Measurements from ENCODE around the gene RNF181.
"Not testable (repeated sequence)": the region's sequence is repeated elsewhere in the genome, so short reads cannot be mapped to it uniquely, and the experiment has no call there.

Gene RNF181

GRCh38 chr2:85596486-85597143 lies 1.1 kb downstream of the RNF181 start:
- no peak for ATAC-seq (ENCODE audit: low read depth)
- no peak for DNase-seq (ENCODE audit: low spot score in 2 of 2)
- H3K4me3 Mint-ChIP-seq, result peak overlapping the region; percentile 100
- no peaks in the 10 kb centered on the region for H3K27me3 Mint-ChIP-seq
- peak overlapping the region; percentile 100 for H3K27ac Mint-ChIP-seq
- H3K9me3 Mint-ChIP-seq, result no peaks in the 10 kb centered on the region
- H3K4me1 Mint-ChIP-seq, result peaks cover 20% of the 10 kb centered on the region
- peaks cover 2% of the 10 kb centered on the region for H3K36me3 Mint-ChIP-seq

GRCh38 chr2:85597241-85597640 lies 1.7 kb downstream of the RNF181 start:
- no peak for ATAC-seq (ENCODE audit: low read depth)
- peaks cover 25% of the 10 kb centered on the region for H3K4me1 Mint-ChIP-seq
- peak overlapping the region; percentile 100 for H3K4me3 Mint-ChIP-seq

GRCh38 chr2:85598594-85599340 lies 3.2 kb downstream of the RNF181 start:
- H3K4me3 Mint-ChIP-seq, result no peak overlapping the region
- no peak for DNase-seq (ENCODE audit: low spot score in 2 of 2)
- peaks cover 29% of the 10 kb centered on the region for H3K4me1 Mint-ChIP-seq
- H3K27me3 Mint-ChIP-seq, result no peaks in the 10 kb centered on the region
- H3K9me3 Mint-ChIP-seq, result no peaks in the 10 kb centered on the region
- ATAC-seq (ENCODE audit: low read depth), result no peak
- H3K27ac Mint-ChIP-seq, result peak overlapping the region; percentile 41
- peaks cover 2% of the 10 kb centered on the region for H3K36me3 Mint-ChIP-seq

More at GRCh38 chr2:85597241-85597640, 1.7 kb downstream of the RNF181 start:
- DNase-seq (ENCODE audit: low spot score in 2 of 2), result no peak
- no peaks in the 10 kb centered on the region for H3K9me3 Mint-ChIP-seq
- H3K36me3 Mint-ChIP-seq, result peaks cover 2% of the 10 kb centered on the region
- H3K27ac Mint-ChIP-seq, result peak overlapping the region; percentile 28
- no peaks in the 10 kb centered on the region for H3K27me3 Mint-ChIP-seq

- peaks cover 2% of the 10 kb centered on the region for H3K36me3 Mint-ChIP-seq
- peaks cover 24% of the 10 kb centered on the region for H3K4me1 Mint-ChIP-seq
- H3K27ac Mint-ChIP-seq, result no peak overlapping the region
- no peak overlapping the region for H3K4me3 Mint-ChIP-seq
- ATAC-seq (ENCODE audit: low read depth), result no peak
- no peaks in the 10 kb centered on the region for H3K27me3 Mint-ChIP-seq
- H3K9me3 Mint-ChIP-seq, result no peaks in the 10 kb centered on the region
- no peak for DNase-seq (ENCODE audit: low spot score in 2 of 2)
Measured at GRCh38 chr2:85599468-85600234, 4.1 kb downstream of the RNF181 start.

GRCh38 chr2:85600235-85600575 lies 4.7 kb downstream of the RNF181 start:
- Mint-ChIP-seq H3K27ac (no peak overlapping the region), H3K9me3 (no peaks in the 10 kb centered on the region), H3K4me1 (peaks cover 22% of the 10 kb centered on the region), H3K4me3 (no peak overlapping the region), H3K27me3 (no peaks in the 10 kb centered on the region), H3K36me3 (peaks cover 2% of the 10 kb centered on the region)
- DNase-seq (ENCODE audit: low spot score in 2 of 2), result no peak
- ATAC-seq (ENCODE audit: low read depth), result no peak

GRCh38 chr2:85600951-85601770 lies 5.6 kb downstream of the RNF181 start:
- H3K4me1 Mint-ChIP-seq, result peaks cover 23% of the 10 kb centered on the region
- H3K36me3 Mint-ChIP-seq, result no peaks in the 10 kb centered on the region

GRCh38 chr2:85601771-85602475 lies 6.4 kb downstream of the RNF181 start:
- peak overlapping the region; percentile 56 for H3K27ac Mint-ChIP-seq
- no peaks in the 10 kb centered on the region for H3K27me3 Mint-ChIP-seq
- ATAC-seq (ENCODE audit: low read depth) (peak; percentile 18), DNase-seq (ENCODE audit: low spot score in 2 of 2) (peak in 1 of 2 donors; percentile 41)
- H3K4me1 Mint-ChIP-seq, result peaks cover 18% of the 10 kb centered on the region
- no peaks in the 10 kb centered on the region for H3K9me3 Mint-ChIP-seq
- peaks cover under 1% of the 10 kb centered on the region for H3K36me3 Mint-ChIP-seq
- peak overlapping the region; percentile 84 for H3K4me3 Mint-ChIP-seq

More at GRCh38 chr2:85600951-85601770, 5.6 kb downstream of the RNF181 start:
- H3K9me3 Mint-ChIP-seq, result no peaks in the 10 kb centered on the region
- no peak for DNase-seq (ENCODE audit: low spot score in 2 of 2)
- peak overlapping the region; percentile 56 for H3K27ac Mint-ChIP-seq
- H3K4me3 Mint-ChIP-seq, result peak overlapping the region; percentile 84
- H3K27me3 Mint-ChIP-seq, result no peaks in the 10 kb centered on the region
- ATAC-seq (ENCODE audit: low read depth), result no peak

GRCh38 chr2:85602476-85603234 lies 7.1 kb downstream of the RNF181 start, which contains the start of gene TMEM150A:
Gene TMEM150A (minus strand): TSS chr2:85602698. CDS start chr2:85601948, 750 bp downstream.
- H3K4me3 Mint-ChIP-seq, result peak within 1 kb of the TSS; percentile 91
- H3K36me3 Mint-ChIP-seq, result peaks cover 2% of the 10 kb centered on the region
- no peaks in the 10 kb centered on the region for H3K27me3 Mint-ChIP-seq
- H3K27ac Mint-ChIP-seq, result peak within 1 kb of the TSS; percentile 86
- peaks cover 18% of the 10 kb centered on the region for H3K4me1 Mint-ChIP-seq
- DNase-seq (ENCODE audit: low spot score in 2 of 2) (peak; percentile 84 to 87), ATAC-seq (ENCODE audit: low read depth) (peak; percentile 96)
- H3K9me3 Mint-ChIP-seq, result no peaks in the 10 kb centered on the region

- H3K4me3 Mint-ChIP-seq; ATAC-seq (ENCODE audit: low read depth); H3K36me3 Mint-ChIP-seq; DNase-seq (ENCODE audit: low spot score in 2 of 2); H3K27me3 Mint-ChIP-seq; H3K9me3 Mint-ChIP-seq; H3K27ac Mint-ChIP-seq: not testable (repeated sequence)
- peaks cover 22% of the 10 kb centered on the region for H3K4me1 Mint-ChIP-seq
Measured at GRCh38 chr2:85604133-85604444, 8.5 kb downstream of the RNF181 start.

GRCh38 chr2:85604568-85605339 lies 9.2 kb downstream of the RNF181 start:
- no peak for DNase-seq (ENCODE audit: low spot score in 2 of 2)
- no peak overlapping the region for H3K27ac Mint-ChIP-seq
- H3K36me3 Mint-ChIP-seq, result peaks cover 10% of the 10 kb centered on the region
- no peaks in the 10 kb centered on the region for H3K27me3 Mint-ChIP-seq
- peaks cover 22% of the 10 kb centered on the region for H3K4me1 Mint-ChIP-seq
- no peak overlapping the region for H3K4me3 Mint-ChIP-seq
- no peak for ATAC-seq (ENCODE audit: low read depth)
- no peaks in the 10 kb centered on the region for H3K9me3 Mint-ChIP-seq

- Mint-ChIP-seq H3K27ac (no peak overlapping the region), H3K4me3 (no peak overlapping the region), H3K4me1 (peaks cover 28% of the 10 kb centered on the region), H3K27me3 (no peaks in the 10 kb centered on the region), H3K36me3 (peaks cover 10% of the 10 kb centered on the region), H3K9me3 (no peaks in the 10 kb centered on the region)
- DNase-seq (ENCODE audit: low spot score in 2 of 2), result no peak
- no peak for ATAC-seq (ENCODE audit: low read depth)
Measured at GRCh38 chr2:85605406-85606115, 10.0 kb downstream of the RNF181 start.

- Mint-ChIP-seq H3K4me1 (peaks cover 28% of the 10 kb centered on the region), H3K27ac (no peak overlapping the region), H3K27me3 (no peaks in the 10 kb centered on the region), H3K4me3 (no peak overlapping the region), H3K36me3 (peaks cover 10% of the 10 kb centered on the region), H3K9me3 (no peaks in the 10 kb centered on the region)
- ATAC-seq (ENCODE audit: low read depth) (no peak), DNase-seq (ENCODE audit: low spot score in 2 of 2) (no peak)
Measured at GRCh38 chr2:85606116-85606455, 10.5 kb downstream of the RNF181 start.

All from memory B cell (primary cell).